ENCODE results near the gene RPN2. TPM values are rescaled to one million over a fixed set of nuclear protein-coding genes. Genes with fewer than 3 reads are reported as not detected.

RPN2 gene
- total and polyA plus RNA-seq, 10 of the 15 experiments (the other 5 are each of a cell fraction or from before 2014, with no cell fraction given): 148 to 365 (median 228) TPM

- TF ChIP-seq SMC3 (IDR thresholded peaks at IDR 0.05; ENCODE audit: borderline replicate concordance, low read length): no peak
- no peak for TF ChIP-seq ZNF274 (IDR thresholded peaks at IDR 0.05; ENCODE audit: insufficient read depth, insufficient read length)
- TF ChIP-seq CREB1 (IDR thresholded peaks at IDR 0.05; ENCODE audit: low read depth): peak; percentile 53; the same call in 1 of the 2 replicates
- 0 out of 2 replicates have a peak, but pooled peaks have one; percentile 64 for TF ChIP-seq TCF3 (IDR thresholded peaks at IDR 0.05; ENCODE audit: borderline replicate concordance, insufficient read depth, low read depth, low read length)
- TF ChIP-seq BCL11A (IDR thresholded peaks at IDR 0.05; ENCODE audit: low read depth, low read length): peak; percentile 73; the same call in 1 of the 2 replicates
- TF ChIP-seq MEF2A (IDR thresholded peaks at IDR 0.05; ENCODE audit: insufficient read depth, low read depth, low read length): peak; percentile 43; the same call in 1 of the 2 replicates
- TF ChIP-seq MLLT1 (IDR thresholded peaks at IDR 0.05): peak; percentile 70; the same call in 1 of the 2 replicates
- TF ChIP-seq SMARCA5 (IDR thresholded peaks at IDR 0.05): peak; percentile 26; the same call in 1 of the 2 replicates
- peak; percentile 73; the same call in 1 of the 2 replicates for TF ChIP-seq NFIC (IDR thresholded peaks at IDR 0.05; ENCODE audit: low read depth, low read length)
Measured at GRCh38 chr20:37270576-37271420, 91.7 kb downstream of the RPN2 start (continued).

GRCh38 chr20:37271421-37271768 is 92.3 kb downstream of the RPN2 start:
- FAIRE-seq (no peak), ATAC-seq (no peak), DNase-seq (ENCODE audit: low read depth, low spot score) (no peak)
- Histone ChIP-seq H3K9me3 (replicated peaks; ENCODE audit: control insufficient read depth, insufficient read depth, low read length) (no peaks in the 10 kb centered on the region), H3K27ac (ENCODE audit: control insufficient read depth, insufficient read depth) (peak overlapping the region; percentile 84), H3K79me2 (ENCODE audit: control insufficient read depth, insufficient read depth, low read length) (no peaks in the 10 kb centered on the region), H2AFZ (ENCODE audit: control insufficient read depth, low read depth, low read length) (no peak overlapping the region), H3K4me2 (ENCODE audit: control insufficient read depth, insufficient read depth) (no peak overlapping the region), H3K36me3 (ENCODE audit: control insufficient read depth in 2 of 2, insufficient read depth in 2 of 2, low read length in 1 of 2) (no peaks in the 10 kb centered on the region), H3K4me3 (no peak overlapping the region), H3K27me3 (replicated peaks in 1 of 2; ENCODE audit: control insufficient read depth in 2 of 2, insufficient read depth in 2 of 2, low read length in 1 of 2) (no peaks in the 10 kb centered on the region), H4K20me1 (ENCODE audit: control insufficient read depth, insufficient read depth) (no peaks in the 10 kb centered on the region), H3K4me1 (ENCODE audit: control insufficient read depth, insufficient read depth, low read length) (peaks cover 49% of the 10 kb centered on the region), H3K9ac (ENCODE audit: control insufficient read depth, insufficient read depth, low read length) (no peak overlapping the region)
- ChIA-PET SMC1A (ENCODE audit: uncharacterized antibody, unreplicated experiment) (interaction anchor here (1.0 to 8.2 kb wide), 9 partner anchors 8 to 267 kb away, joined by 3 to 129 read pairs (median 8); partner anchors contain the start of genes BLCAP and MANBAL), CTCF (interaction anchor here (1.0 to 10.4 kb wide), 13 partner anchors 11 to 267 kb away, joined by 3 to 282 read pairs (median 9); partner anchors contain the start of genes BLCAP and SRC), POLR2A (interaction anchor here (0.6 to 2.1 kb wide), 6 partner anchors 18 to 268 kb away, joined by 3 to 11 read pairs (median 3); partner anchors contain the start of gene MANBAL), RAD21 (ENCODE audit: unreplicated experiment) (interaction anchor here (1.0 to 6.6 kb wide), 10 partner anchors 18 to 270 kb away, joined by 3 to 119 read pairs (median 6); partner anchors contain the start of genes BLCAP and MANBAL)
- BruUV-seq (replicated peaks): no TSS peak
- 82% methylated on average over 3 of the region's 3 CpGs for whole genome bisulfite sequencing (ENCODE audit: insufficient coverage, insufficient replicate concordance, low lambda C conversion rate, missing lambda C conversion rate)
- intact Hi-C loops (cut with micrococcal nuclease; ENCODE audit: unreplicated experiment): no loop called here
- in situ Hi-C loops (cut with MboI): loop anchor here (5.0 kb wide), 2 partner anchors 111 to 261 kb away; no protein-coding TSS in a partner anchor
- TF ChIP-seq ZZZ3 (IDR thresholded peaks at IDR 0.05; ENCODE audit: control insufficient read depth, insufficient read length, low read depth) (no peak), PML (IDR thresholded peaks at IDR 0.05; ENCODE audit: low read length) (no peak), NBN (IDR thresholded peaks at IDR 0.05) (no peak), JUND (IDR thresholded peaks at IDR 0.05; ENCODE audit: low read depth, low read length) (no peak), ZBTB40 (IDR thresholded peaks at IDR 0.05; ENCODE audit: borderline replicate concordance) (no peak), EZH2 (IDR thresholded peaks at IDR 0.05; ENCODE audit: borderline replicate concordance, control insufficient read depth, low read depth, low read length) (no peak), DPF2 (IDR thresholded peaks at IDR 0.05) (no peak), ETV6 (conservative IDR thresholded peaks at IDR 0.05 in 1 of 2, IDR thresholded peaks at IDR 0.05 in 1 of 2; ENCODE audit: borderline replicate concordance in 1 of 2, low read depth in 1 of 2) (no peak)
